BLaER1 treated with 17β-estradiol and CSF1 and Interleukin-3, amounts not matched to agents 10 nM and 100 nM (cell line): ENCODE results near the gene UBAC2.

ENCODE experiments used
- H3K27ac ChIP-seq, 11 experiments: shearing (Covaris generic); formaldehyde crosslinking; 2 replicates each; pipeline ENCODE4 v1.8.1; 2022
- H3K27me3 ChIP-seq, 11 experiments: shearing (Covaris generic); formaldehyde crosslinking; 2 replicates each; pipeline ENCODE4 v1.8.1; 2022
- H3K36me3 ChIP-seq, 11 experiments: shearing (Covaris generic); formaldehyde crosslinking; 2 replicates each; pipeline ENCODE4 v1.8.1; 2022
- H3K4me1 ChIP-seq, 10 experiments: shearing (Covaris generic); formaldehyde crosslinking; 2 replicates each; pipeline ENCODE4 v1.8.1; 2022
- H3K4me2 ChIP-seq, 11 experiments: shearing (Covaris generic); formaldehyde crosslinking; 2 replicates each; pipeline ENCODE4 v1.8.1; 2022
- H3K4me3 ChIP-seq, 10 experiments: shearing (Covaris generic); formaldehyde crosslinking; 2 replicates each; pipeline ENCODE4 v1.8.1; 2022
- H3K9ac ChIP-seq, 11 experiments: shearing (Covaris generic); formaldehyde crosslinking; 2 replicates each; pipeline ENCODE4 v1.8.1; 2022
- H3K9me3 ChIP-seq, 11 experiments: shearing (Covaris generic); formaldehyde crosslinking; replicated peaks in 1 of 11; 2 replicates each; pipeline ENCODE4 v1.8.1; 2022
- H4K20me1 ChIP-seq, 11 experiments: shearing (Covaris generic); formaldehyde crosslinking; 2 replicates each; pipeline ENCODE4 v1.8.1; 2022
- Cebpa-rat ChIP-seq, 11 experiments: shearing (Covaris generic); IDR thresholded peaks; 2 replicates each; pipeline ENCODE4 v1.8.1; 2022

UBAC2 gene

GRCh38 chr13:99347335-99347878, 146.8 kb downstream of the UBAC2 start:
- no peak for TF ChIP-seq Cebpa-rat (IDR thresholded peaks at IDR 0.05)
- H4K20me1 ChIP-seq, result peaks cover 0 to 40% (median 0%) of the 10 kb centered on the region in 11 experiments; a peak in 11 of 22 replicates
- peak overlapping the region in 7 of 11 experiments; percentile 15 to 68 (median 40); a peak in 12 of 22 replicates for H3K4me2 ChIP-seq
- H3K9me3 ChIP-seq, result no peaks in the 10 kb centered on the region
- peak overlapping the region in 3 of 11 experiments; percentile 16 to 62 (median 53); a peak in 5 of 22 replicates for H3K27ac ChIP-seq
- 0 out of 22 replicates have a peak overlapping the region, but pooled peaks of 1 of the 11 experiments have one; percentile 18 for H3K9ac ChIP-seq
- H3K4me1 ChIP-seq, result peaks cover 0 to 28% (median 25%) of the 10 kb centered on the region in 10 experiments; a peak in 16 of 20 replicates
- H3K4me3 ChIP-seq, result no peak overlapping the region
- peaks cover 84 to 100% (median 98%) of the 10 kb centered on the region in 11 experiments for H3K36me3 ChIP-seq
- no peaks in the 10 kb centered on the region for H3K27me3 ChIP-seq

DNA sequence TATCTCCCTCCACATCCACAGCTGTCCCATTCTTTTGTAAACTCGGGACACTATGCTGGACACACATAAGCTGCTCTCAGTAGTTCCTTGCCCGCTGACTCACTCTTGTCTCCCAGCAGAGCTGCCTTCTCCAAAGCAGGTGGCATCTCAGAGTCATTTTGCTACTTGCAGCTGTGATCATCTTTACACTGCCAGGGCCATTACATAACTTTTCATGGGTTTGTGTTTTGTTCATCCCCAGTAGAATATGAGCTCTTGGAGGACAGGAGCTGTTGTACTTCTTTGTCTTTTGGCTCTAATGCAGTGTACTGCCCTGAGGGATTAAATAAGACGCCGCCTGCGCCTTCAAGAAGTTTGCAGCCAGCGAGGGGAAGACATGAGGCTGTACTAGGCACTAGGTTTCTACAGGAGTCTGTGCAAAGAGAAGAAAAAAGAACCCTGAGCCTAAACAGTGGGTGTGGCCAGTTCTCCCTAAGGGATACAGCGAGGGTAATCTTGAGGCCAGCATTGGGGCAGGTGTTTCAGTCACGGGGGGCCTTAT, 147.3 kb downstream of the UBAC2 start:
- Histone ChIP-seq H3K4me3 (no peak overlapping the region), H4K20me1 (peaks cover 0 to 38% (median 3%) of the 10 kb centered on the region in 11 experiments; a peak in 12 of 22 replicates), H3K4me2 (peak overlapping the region in 6 of 11 experiments; percentile 15 to 68 (median 43); a peak in 10 of 22 replicates), H3K4me1 (peaks cover 2 to 33% (median 25%) of the 10 kb centered on the region in 10 experiments; a peak in 18 of 20 replicates), H3K27me3 (no peaks in the 10 kb centered on the region), H3K9me3 (no peaks in the 10 kb centered on the region), H3K36me3 (peaks cover 84 to 100% (median 97%) of the 10 kb centered on the region in 11 experiments), H3K9ac (0 out of 22 replicates have a peak overlapping the region, but pooled peaks of 1 of the 11 experiments have one; percentile 18), H3K27ac (peak overlapping the region in 5 of 11 experiments; percentile 9 to 62 (median 16); a peak in 7 of 22 replicates)
- no peak for TF ChIP-seq Cebpa-rat (IDR thresholded peaks at IDR 0.05)

DNA sequence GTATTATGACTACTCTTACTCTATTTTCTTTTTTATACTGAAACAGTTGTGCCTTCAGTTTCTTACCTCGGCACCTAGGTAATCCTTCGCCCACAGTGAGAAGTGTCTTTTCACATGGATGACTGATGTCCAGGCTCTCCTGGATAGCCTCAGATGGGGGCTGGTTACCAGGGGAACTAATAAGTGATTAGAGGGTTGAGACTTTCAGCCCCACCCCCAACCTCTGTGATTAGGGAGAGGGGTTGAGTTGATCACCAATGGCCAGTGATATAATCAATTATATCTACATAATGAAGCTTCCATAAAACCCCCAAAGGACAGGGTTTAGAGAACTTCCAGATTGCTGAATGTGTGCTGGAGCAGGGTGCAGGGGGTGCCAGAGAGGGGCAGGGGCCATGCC, 149.5 kb downstream of the UBAC2 start:
- Histone ChIP-seq H3K9me3 (no peaks in the 10 kb centered on the region), H3K27ac (no peak overlapping the region), H3K9ac (no peak overlapping the region), H4K20me1 (peaks cover 0 to 51% (median 11%) of the 10 kb centered on the region in 11 experiments; a peak in 15 of 22 replicates), H3K4me3 (no peak overlapping the region), H3K27me3 (no peaks in the 10 kb centered on the region), H3K4me2 (no peak overlapping the region), H3K36me3 (peaks cover 88 to 100% (median 97%) of the 10 kb centered on the region in 11 experiments), H3K4me1 (peaks cover 24 to 54% (median 43%) of the 10 kb centered on the region in 10 experiments)
- TF ChIP-seq Cebpa-rat (IDR thresholded peaks at IDR 0.05), result no peak

DNA sequence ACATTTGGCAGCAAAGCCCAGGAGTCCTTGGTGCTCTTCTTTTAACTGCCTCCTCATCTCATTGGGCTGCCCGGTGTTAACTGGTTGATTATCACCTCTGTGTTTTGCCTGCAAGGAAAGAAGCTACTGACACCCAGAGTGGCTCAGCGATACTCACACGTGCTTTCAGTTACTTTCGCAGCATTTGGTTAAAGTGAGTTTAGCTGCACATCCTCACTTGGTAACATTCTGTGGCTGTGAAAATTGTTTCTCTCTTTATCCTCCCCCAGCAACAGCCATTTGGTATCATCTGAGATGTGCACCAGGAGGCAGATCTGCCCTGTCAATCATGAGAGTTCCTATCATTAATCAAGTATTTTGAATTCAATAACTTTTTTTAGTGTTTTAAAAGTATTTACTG, 151.1 kb downstream of the UBAC2 start:
- no peak for TF ChIP-seq Cebpa-rat (IDR thresholded peaks at IDR 0.05)
- no peak overlapping the region for H3K4me3 ChIP-seq
- no peak overlapping the region for H3K27ac ChIP-seq
- no peak overlapping the region for H3K9ac ChIP-seq
- H3K4me2 ChIP-seq, result no peak overlapping the region
- H3K9me3 ChIP-seq, result no peaks in the 10 kb centered on the region
- peaks cover 5 to 54% (median 22%) of the 10 kb centered on the region in 11 experiments; a peak in 18 of 22 replicates for H4K20me1 ChIP-seq
- no peaks in the 10 kb centered on the region for H3K27me3 ChIP-seq
- peaks cover 78 to 96% (median 91%) of the 10 kb centered on the region in 11 experiments for H3K36me3 ChIP-seq
- peaks cover 38 to 59% (median 50%) of the 10 kb centered on the region in 10 experiments for H3K4me1 ChIP-seq

- no peak for TF ChIP-seq Cebpa-rat (IDR thresholded peaks at IDR 0.05)
These were observed 151.9 kb downstream of the UBAC2 start for GRCh38 chr13:99352351-99353245.

DNA sequence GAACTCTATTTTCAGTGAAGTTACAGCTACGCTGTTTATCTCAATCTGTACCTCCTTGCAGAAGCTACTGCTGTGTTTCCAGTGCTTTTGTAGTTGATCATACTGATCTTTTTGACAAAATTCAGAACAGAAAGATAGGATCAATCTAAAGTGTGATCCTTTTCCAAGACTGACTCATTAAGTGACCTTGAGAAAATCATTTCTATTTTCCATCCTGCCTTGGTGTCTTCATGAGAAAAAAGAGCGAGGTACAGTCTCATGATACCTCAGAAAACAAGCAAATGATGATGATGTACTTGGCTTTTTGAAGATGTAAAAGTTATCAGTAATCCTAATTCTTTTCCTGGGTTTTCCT, 152.6 kb downstream of the UBAC2 start:
- H3K4me2 ChIP-seq, result peak overlapping the region in 3 of 11 experiments; percentile 89 to 95 (median 92); a peak in 4 of 22 replicates
- H3K27ac ChIP-seq, result no peak overlapping the region; a peak in 1 of 22 replicates
- TF ChIP-seq Cebpa-rat (IDR thresholded peaks at IDR 0.05), result no peak
- H3K36me3 ChIP-seq, result peaks cover 78 to 96% (median 92%) of the 10 kb centered on the region in 11 experiments
- peaks cover 38 to 59% (median 48%) of the 10 kb centered on the region in 10 experiments for H3K4me1 ChIP-seq
- no peak overlapping the region for H3K4me3 ChIP-seq
- H3K9me3 ChIP-seq, result no peaks in the 10 kb centered on the region
- no peak overlapping the region for H3K9ac ChIP-seq
- H4K20me1 ChIP-seq, result peaks cover 5 to 47% (median 22%) of the 10 kb centered on the region in 11 experiments; a peak in 18 of 22 replicates
- H3K27me3 ChIP-seq, result no peaks in the 10 kb centered on the region

More at GRCh38 chr13:99352351-99353245, 151.9 kb downstream of the UBAC2 start:
- H3K4me3 ChIP-seq, result no peak overlapping the region
- H4K20me1 ChIP-seq, result peaks cover 5 to 53% (median 22%) of the 10 kb centered on the region in 11 experiments; a peak in 18 of 22 replicates
- H3K9ac ChIP-seq, result no peak overlapping the region
- no peaks in the 10 kb centered on the region for H3K9me3 ChIP-seq
- no peak overlapping the region for H3K4me2 ChIP-seq
- H3K36me3 ChIP-seq, result peaks cover 78 to 96% (median 92%) of the 10 kb centered on the region in 11 experiments
- H3K27me3 ChIP-seq, result no peaks in the 10 kb centered on the region
- peaks cover 44 to 59% (median 50%) of the 10 kb centered on the region in 10 experiments for H3K4me1 ChIP-seq
- peak overlapping the region in 1 of 11 experiments; percentile 29; a peak in 1 of 22 replicates for H3K27ac ChIP-seq

DNA sequence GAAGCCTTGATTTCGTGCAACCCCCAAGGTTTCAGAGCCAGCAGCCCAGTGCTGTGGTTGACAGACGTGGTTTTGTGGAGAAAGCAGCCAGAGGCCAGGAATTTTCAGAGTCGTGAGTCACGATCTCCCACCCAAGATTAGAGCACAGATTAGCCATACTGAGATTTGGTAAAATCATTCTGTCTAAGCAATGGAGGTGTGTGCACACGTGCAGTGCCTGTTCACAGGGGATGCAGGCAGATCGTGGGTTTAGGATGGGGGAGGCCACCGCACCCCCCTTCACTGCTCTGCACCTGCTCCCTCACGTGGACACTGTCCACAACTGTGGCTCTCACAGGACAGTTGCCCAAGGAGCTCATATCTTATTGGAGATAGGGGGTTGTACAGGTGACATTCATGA, 153.2 kb downstream of the UBAC2 start:
- Histone ChIP-seq H3K27me3 (no peaks in the 10 kb centered on the region), H3K27ac (peak overlapping the region in 3 of 11 experiments; percentile 8 to 84 (median 62); a peak in 3 of 22 replicates), H3K36me3 (peaks cover 77 to 96% (median 92%) of the 10 kb centered on the region in 11 experiments), H3K4me1 (peaks cover 35 to 59% (median 46%) of the 10 kb centered on the region in 10 experiments), H3K4me3 (no peak overlapping the region), H3K9ac (no peak overlapping the region), H3K4me2 (peak overlapping the region; percentile 80 to 95 (median 91); a peak in 19 of 22 replicates), H4K20me1 (peaks cover 5 to 47% (median 22%) of the 10 kb centered on the region in 11 experiments; a peak in 18 of 22 replicates), H3K9me3 (no peaks in the 10 kb centered on the region)
- no peak for TF ChIP-seq Cebpa-rat (IDR thresholded peaks at IDR 0.05)

DNA sequence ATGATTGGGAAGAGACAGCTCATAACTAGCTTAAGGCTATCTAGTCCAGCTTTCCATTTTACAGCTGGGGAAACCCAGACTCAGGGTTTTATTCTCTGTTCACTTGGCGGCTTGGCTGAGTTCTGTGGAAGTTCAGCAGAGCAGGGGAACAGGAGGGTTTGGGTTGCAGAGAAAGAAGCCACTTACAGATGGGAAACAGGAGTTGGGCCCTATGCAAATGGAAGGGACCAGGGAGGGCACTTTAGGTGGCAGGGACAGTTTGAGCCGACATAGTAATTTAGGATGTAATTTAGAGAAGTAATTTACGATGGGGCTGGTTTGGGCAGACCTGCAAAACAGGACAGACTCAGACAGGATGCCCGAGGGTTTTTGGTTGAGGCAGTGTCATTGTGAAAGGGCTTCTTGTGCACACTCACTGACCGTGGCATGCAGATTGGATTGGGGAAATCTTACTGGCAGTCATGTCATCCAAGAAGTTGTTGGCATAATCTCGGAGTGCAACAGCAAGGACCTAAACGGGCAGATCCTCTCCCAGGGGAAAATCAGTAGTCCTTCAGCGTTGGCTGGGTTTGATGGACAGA, 153.8 kb downstream of the UBAC2 start:
- H3K9ac ChIP-seq, result 0 out of 22 replicates have a peak overlapping the region, but pooled peaks of 1 of the 11 experiments have one; percentile 4
- H3K27ac ChIP-seq, result peak overlapping the region in 9 of 11 experiments; percentile 19 to 84 (median 64); a peak in 12 of 22 replicates
- peak overlapping the region; percentile 80 to 95 (median 91) for H3K4me2 ChIP-seq
- no peak for TF ChIP-seq Cebpa-rat (IDR thresholded peaks at IDR 0.05)
- H3K4me3 ChIP-seq, result no peak overlapping the region
- peaks cover 35 to 59% (median 46%) of the 10 kb centered on the region in 10 experiments for H3K4me1 ChIP-seq
- H3K27me3 ChIP-seq, result no peaks in the 10 kb centered on the region
- no peaks in the 10 kb centered on the region for H3K9me3 ChIP-seq
- H3K36me3 ChIP-seq, result peaks cover 77 to 96% (median 92%) of the 10 kb centered on the region in 11 experiments
- H4K20me1 ChIP-seq, result peaks cover 5 to 41% (median 22%) of the 10 kb centered on the region in 11 experiments; a peak in 18 of 22 replicates
